Measurements from ENCODE around the gene MAMLD1. TPM values are rescaled to one million over a fixed set of nuclear protein-coding genes. Genes with fewer than 3 reads are reported as not detected.
A peak's percentile ranks its signal among the peaks of the same experiment; 100 is the strongest.

MAMLD1 gene
- total and polyA plus RNA-seq, 5 donors from 2014 or later, result 0.14 to 1.7 (median 0.45) TPM

DNA sequence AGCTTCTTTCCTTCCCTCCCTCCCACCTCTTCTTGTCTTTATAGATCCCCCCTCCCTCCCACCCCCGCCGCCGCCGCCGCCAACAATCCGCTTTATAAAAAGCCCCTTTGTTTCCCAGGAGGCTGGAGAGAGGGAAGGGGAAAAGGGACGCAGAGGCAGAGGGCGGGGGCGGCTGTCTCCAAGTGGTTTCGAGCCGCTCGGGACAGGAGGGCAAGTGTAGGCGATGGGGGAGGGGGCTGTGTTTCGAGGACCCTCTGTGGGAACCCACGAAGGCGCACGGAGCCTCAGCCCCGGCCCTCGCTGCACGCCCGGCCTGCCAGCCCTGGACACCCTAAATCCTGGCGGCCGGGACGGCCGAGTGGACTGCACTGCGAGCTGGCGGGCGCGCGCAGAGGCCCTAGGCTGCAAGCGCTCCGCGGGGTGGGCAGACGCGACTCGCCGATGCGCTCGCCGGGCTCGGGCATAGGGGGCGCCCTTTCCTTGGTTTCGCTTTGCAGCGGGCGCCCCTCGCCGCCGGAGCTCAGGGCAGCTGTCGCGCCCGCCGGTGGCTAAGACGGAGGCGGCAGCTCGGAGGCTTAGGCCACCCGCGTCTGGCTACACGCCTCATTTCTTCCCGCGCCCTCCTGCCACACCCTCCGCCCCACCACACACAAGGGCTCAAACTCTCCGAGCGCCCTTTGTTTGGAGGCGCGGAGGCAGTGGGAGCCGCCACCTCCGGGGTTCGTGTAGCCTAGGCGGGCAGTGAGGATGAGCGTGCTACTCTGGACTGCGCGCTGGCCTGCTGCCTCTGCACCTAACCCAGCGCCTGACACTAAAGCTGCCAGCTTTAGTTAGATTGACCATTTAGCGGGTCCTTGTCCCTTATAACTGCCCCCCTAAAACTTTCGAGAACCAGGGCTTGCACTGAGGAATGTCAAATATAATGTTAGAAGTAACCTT lies 2.2 kb downstream of the MAMLD1 start:
- peaks cover 36% of the 10 kb centered on the region for H3K4me1 ChIP-seq (ENCODE audit: control insufficient read depth, insufficient read depth, low read length, poor library complexity, severe bottlenecking)
- H3K36me3 Mint-ChIP-seq, result no peaks in the 10 kb centered on the region
- H3K27ac ChIP-seq (ENCODE audit: insufficient read depth, low read length, poor library complexity, severe bottlenecking), result no peak overlapping the region
- H3K4me3 Mint-ChIP-seq, result peak overlapping the region; percentile 85 to 91 (median 88)
- peaks cover 0 to 5% (median 0%) of the 10 kb centered on the region in 7 donors for H3K9me3 Mint-ChIP-seq
- H3K27ac Mint-ChIP-seq, result peak overlapping the region in 1 of 3 donors; percentile 38
- H3K4me1 Mint-ChIP-seq, result peaks cover 0 to 31% (median 2%) of the 10 kb centered on the region in 4 donors
- H3K36me3 ChIP-seq (ENCODE audit: control insufficient read depth, insufficient read depth, low read length), result no peaks in the 10 kb centered on the region
- H3K27me3 ChIP-seq (ENCODE audit: control insufficient read depth, insufficient read depth, low read length), result peaks cover 4% of the 10 kb centered on the region
- H3K27me3 Mint-ChIP-seq, result peaks cover 25% of the 10 kb centered on the region
- DNase-seq (peak in 2 of 3 donors; percentile 32 to 52), ATAC-seq (ENCODE audit: low read depth in 2 of 2) (peak in 1 of 2 donors; percentile 26)
- H3K4me3 ChIP-seq (ENCODE audit: low read depth, low read length), result peak overlapping the region; percentile 32
- H3K9me3 ChIP-seq (ENCODE audit: control insufficient read depth in 2 of 2, low read length in 2 of 2), result no peaks in the 10 kb centered on the region

DNA sequence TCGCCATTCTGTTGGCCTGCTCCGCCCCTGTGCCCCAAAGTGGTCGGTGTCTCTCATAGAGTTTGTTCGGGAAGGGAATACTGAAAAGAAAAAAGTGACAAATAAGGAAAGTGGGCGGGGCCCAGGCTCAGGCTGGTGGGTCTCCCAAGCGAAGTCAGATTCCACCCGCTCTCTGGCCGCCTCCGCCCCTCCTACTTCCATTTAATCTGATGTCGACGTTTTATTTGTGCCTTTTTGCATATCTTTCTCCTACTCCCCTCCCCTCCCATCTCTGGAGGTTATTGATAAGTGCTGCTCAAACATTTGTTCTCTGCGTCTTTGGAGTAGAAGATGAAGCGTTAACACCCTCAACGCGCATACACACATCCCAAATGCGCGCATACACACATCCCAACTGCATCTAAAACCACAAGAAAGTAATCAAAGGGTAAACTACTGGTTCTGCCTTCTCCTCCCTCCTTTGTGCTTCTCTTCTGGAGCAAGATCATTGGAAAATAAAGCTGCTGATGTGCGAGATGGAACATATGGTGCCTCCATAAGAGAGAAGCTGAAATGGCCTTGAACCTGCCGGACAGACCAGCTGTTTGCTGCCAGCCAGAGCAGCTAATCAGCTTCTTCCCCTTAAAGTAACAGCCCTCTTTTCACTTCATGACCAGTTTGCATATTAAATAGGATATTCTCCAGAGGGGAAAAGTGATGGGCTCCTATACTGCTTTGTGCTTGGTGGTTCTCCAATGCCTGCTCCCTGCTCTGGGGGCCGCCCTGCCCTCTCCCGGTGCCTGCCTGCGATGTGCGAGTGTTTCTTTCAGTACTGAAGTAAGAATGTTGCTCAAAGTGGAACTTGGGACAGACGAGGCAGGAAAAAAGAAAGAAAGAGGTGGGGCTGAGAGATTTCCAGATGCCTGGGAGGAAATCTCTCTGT lies 3.1 kb downstream of the MAMLD1 start:
- H3K4me1 Mint-ChIP-seq, result peaks cover 0 to 24% (median 0%) of the 10 kb centered on the region in 4 donors
- H3K27me3 Mint-ChIP-seq, result peaks cover 19% of the 10 kb centered on the region
- Histone ChIP-seq H3K4me3 (ENCODE audit: low read depth, low read length) (peak overlapping the region; percentile 32), H3K9me3 (ENCODE audit: control insufficient read depth in 2 of 2, low read length in 2 of 2) (no peaks in the 10 kb centered on the region), H3K4me1 (ENCODE audit: control insufficient read depth, insufficient read depth, low read length, poor library complexity, severe bottlenecking) (peaks cover 33% of the 10 kb centered on the region), H3K36me3 (ENCODE audit: control insufficient read depth, insufficient read depth, low read length) (no peaks in the 10 kb centered on the region), H3K27me3 (ENCODE audit: control insufficient read depth, insufficient read depth, low read length) (no peaks in the 10 kb centered on the region), H3K27ac (ENCODE audit: insufficient read depth, low read length, poor library complexity, severe bottlenecking) (no peak overlapping the region)
- ATAC-seq (ENCODE audit: low read depth in 2 of 2) (no peak), DNase-seq (no peak)
- peaks cover 0 to 5% (median 0%) of the 10 kb centered on the region in 7 donors for H3K9me3 Mint-ChIP-seq
- no peaks in the 10 kb centered on the region for H3K36me3 Mint-ChIP-seq
- H3K27ac Mint-ChIP-seq, result peak overlapping the region in 1 of 3 donors; percentile 38
- H3K4me3 Mint-ChIP-seq, result peak overlapping the region; percentile 85 to 91 (median 88)

DNA sequence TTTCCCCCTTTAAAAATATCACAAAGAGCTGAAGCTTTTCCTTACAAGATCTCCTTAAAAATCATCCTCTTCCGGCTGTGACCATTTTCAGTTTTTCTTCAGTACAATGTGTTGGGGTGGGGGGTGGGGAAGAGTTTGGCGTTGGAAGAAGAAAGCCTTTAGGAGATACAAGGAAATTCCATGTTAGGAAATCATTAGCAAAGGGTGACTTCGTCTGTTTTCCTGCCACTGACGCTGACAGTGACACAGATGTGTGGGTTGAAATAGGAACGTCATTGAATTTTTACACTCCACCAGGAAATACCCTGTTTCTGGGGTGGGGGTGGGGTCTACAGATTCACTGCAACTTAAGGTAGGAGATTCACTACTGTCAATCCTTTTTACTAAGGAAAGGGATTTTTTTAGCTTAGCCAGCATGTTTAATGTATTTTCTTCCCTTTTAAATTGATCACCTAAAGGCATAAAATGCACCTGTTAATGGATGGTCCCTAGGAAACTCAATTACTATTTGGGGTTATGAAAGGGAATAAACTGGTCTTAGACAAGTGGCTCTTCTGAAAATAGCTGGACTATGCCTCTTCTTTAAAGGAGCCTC lies 3.9 kb downstream of the MAMLD1 start:
- H3K9me3 Mint-ChIP-seq, result peaks cover 0 to 5% (median 0%) of the 10 kb centered on the region in 7 donors
- H3K27me3 Mint-ChIP-seq, result peaks cover 22% of the 10 kb centered on the region
- peak overlapping the region in 3 of 4 donors; percentile 48 to 85 (median 75) for H3K4me3 Mint-ChIP-seq
- H3K36me3 Mint-ChIP-seq, result no peaks in the 10 kb centered on the region
- H3K4me1 Mint-ChIP-seq, result peaks cover 0 to 24% (median 0%) of the 10 kb centered on the region in 4 donors
- Histone ChIP-seq H3K36me3 (ENCODE audit: control insufficient read depth, insufficient read depth, low read length) (no peaks in the 10 kb centered on the region), H3K27ac (ENCODE audit: insufficient read depth, low read length, poor library complexity, severe bottlenecking) (no peak overlapping the region), H3K4me3 (ENCODE audit: low read depth, low read length) (no peak overlapping the region), H3K27me3 (ENCODE audit: control insufficient read depth, insufficient read depth, low read length) (no peaks in the 10 kb centered on the region), H3K4me1 (ENCODE audit: control insufficient read depth, insufficient read depth, low read length, poor library complexity, severe bottlenecking) (peaks cover 25% of the 10 kb centered on the region), H3K9me3 (ENCODE audit: control insufficient read depth in 2 of 2, low read length in 2 of 2) (no peaks in the 10 kb centered on the region)
- ATAC-seq (ENCODE audit: low read depth in 2 of 2) (no peak), DNase-seq (no peak)
- H3K27ac Mint-ChIP-seq, result no peak overlapping the region

DNA sequence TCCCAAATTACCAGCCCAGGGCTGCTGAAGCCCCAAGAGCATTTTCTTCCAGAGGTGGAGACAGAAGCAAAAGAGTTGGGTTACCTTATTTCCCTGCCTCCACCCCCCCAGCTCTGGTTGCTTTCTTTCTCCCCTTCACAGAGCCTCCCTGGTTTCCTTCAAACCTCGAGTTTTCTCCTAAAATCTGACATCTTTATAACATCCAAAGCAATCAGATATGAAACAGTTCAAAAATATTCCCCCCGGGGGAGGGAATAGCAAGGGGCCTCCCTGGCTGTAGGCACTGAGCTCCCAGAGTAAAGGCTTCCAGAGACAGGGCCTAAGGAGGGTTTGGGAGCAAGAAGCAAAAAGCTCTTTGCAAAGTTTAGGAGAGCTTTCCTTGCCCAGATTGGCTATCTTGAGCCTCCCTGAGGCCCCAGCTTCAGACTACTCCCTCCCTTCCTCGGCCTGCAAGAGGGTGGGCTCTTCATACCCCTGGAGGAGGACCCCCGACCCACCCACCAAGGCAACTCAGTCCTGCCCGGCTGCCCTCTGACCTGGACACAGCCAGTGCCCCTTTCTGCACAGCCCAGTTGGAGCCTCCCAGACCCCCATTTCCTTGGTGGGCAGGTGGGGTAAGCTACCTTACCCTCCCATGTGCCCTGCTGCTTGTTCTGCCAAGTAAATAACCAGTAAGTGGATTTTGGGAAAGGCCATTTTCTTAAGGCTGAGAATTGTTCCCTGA lies 7.6 kb downstream of the MAMLD1 start:
- Mint-ChIP-seq H3K9me3 (peaks cover 0 to 6% (median 0%) of the 10 kb centered on the region in 7 donors), H3K36me3 (no peaks in the 10 kb centered on the region), H3K4me3 (no peak overlapping the region), H3K27me3 (peaks cover 22% of the 10 kb centered on the region), H3K4me1 (peaks cover 0 to 13% (median 0%) of the 10 kb centered on the region in 4 donors), H3K27ac (no peak overlapping the region)
- no peaks in the 10 kb centered on the region for H3K9me3 ChIP-seq (ENCODE audit: control insufficient read depth in 2 of 2, low read length in 2 of 2)
- no peak overlapping the region for H3K27ac ChIP-seq (ENCODE audit: insufficient read depth, low read length, poor library complexity, severe bottlenecking)
- H3K4me1 ChIP-seq (ENCODE audit: control insufficient read depth, insufficient read depth, low read length, poor library complexity, severe bottlenecking), result peaks cover 9% of the 10 kb centered on the region
- ATAC-seq (ENCODE audit: low read depth in 2 of 2) (no peak), DNase-seq (no peak)
- no peaks in the 10 kb centered on the region for H3K27me3 ChIP-seq (ENCODE audit: control insufficient read depth, insufficient read depth, low read length)
- H3K4me3 ChIP-seq (ENCODE audit: low read depth, low read length), result no peak overlapping the region
- H3K36me3 ChIP-seq (ENCODE audit: control insufficient read depth, insufficient read depth, low read length), result no peaks in the 10 kb centered on the region

DNA sequence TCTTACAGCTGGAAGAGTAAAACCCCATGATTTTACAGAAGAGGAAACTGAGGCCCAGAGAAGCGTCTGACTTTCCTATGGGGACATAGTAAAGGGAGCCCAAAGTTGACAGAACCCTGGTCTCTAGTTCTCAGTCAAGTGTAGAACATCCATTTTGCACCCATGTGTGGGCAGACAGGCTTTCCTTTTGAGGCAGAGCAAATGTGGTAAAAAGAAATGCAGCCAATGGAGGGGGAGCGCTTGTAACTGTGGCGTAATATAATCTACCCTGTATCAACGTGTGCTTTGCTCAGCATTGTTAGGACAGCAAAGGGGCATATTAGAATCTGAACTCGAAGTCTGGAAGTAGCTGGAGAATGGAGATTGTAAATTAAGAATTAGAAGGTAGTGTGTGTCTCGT lies 8.8 kb downstream of the MAMLD1 start:
- Mint-ChIP-seq H3K4me3 (no peak overlapping the region), H3K27me3 (peaks cover 13% of the 10 kb centered on the region)
- no peak for ATAC-seq (ENCODE audit: low read depth in 2 of 2)

DNA sequence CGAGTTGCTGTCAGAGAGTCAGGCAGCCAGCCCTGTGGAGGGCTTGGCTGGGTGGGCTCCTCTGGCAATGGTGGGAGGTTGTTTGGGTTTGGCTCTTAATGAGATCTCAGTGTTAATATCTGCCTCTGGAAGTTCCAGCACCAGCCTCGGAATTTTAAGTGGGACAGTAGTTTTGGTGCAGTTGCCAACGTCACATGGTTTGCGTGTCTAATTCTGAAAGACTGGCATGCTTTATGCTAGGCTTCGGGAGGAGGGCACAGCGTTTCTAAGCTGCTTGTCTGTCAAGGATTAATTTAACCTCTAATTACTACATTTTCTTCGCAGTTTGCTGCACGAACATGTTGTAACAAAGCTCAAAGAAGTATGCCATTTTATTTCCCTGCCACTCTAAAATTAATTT lies 9.2 kb downstream of the MAMLD1 start:
- Histone ChIP-seq H3K4me1 (ENCODE audit: control insufficient read depth, insufficient read depth, low read length, poor library complexity, severe bottlenecking) (no peaks in the 10 kb centered on the region), H3K4me3 (ENCODE audit: low read depth, low read length) (no peak overlapping the region), H3K27ac (ENCODE audit: insufficient read depth, low read length, poor library complexity, severe bottlenecking) (no peak overlapping the region), H3K9me3 (ENCODE audit: control insufficient read depth in 2 of 2, low read length in 2 of 2) (no peaks in the 10 kb centered on the region), H3K36me3 (ENCODE audit: control insufficient read depth, insufficient read depth, low read length) (no peaks in the 10 kb centered on the region), H3K27me3 (ENCODE audit: control insufficient read depth, insufficient read depth, low read length) (no peaks in the 10 kb centered on the region)
- H3K4me1 Mint-ChIP-seq, result no peaks in the 10 kb centered on the region
- no peak overlapping the region for H3K27ac Mint-ChIP-seq
- H3K9me3 Mint-ChIP-seq, result peaks cover 0 to 4% (median 0%) of the 10 kb centered on the region in 7 donors
- DNase-seq (no peak), ATAC-seq (ENCODE audit: low read depth in 2 of 2) (no peak)
- peak overlapping the region in 1 of 4 donors; percentile 7 for H3K4me3 Mint-ChIP-seq
- H3K27me3 Mint-ChIP-seq, result peaks cover 11% of the 10 kb centered on the region
- no peaks in the 10 kb centered on the region for H3K36me3 Mint-ChIP-seq

More for the DNA sequence above, 8.8 kb downstream of the MAMLD1 start:
- no peak overlapping the region for H3K4me3 ChIP-seq (ENCODE audit: low read depth, low read length)
- H3K36me3 Mint-ChIP-seq, result no peaks in the 10 kb centered on the region
- no peaks in the 10 kb centered on the region for H3K4me1 ChIP-seq (ENCODE audit: control insufficient read depth, insufficient read depth, low read length, poor library complexity, severe bottlenecking)
- peaks cover 0 to 1% (median 0%) of the 10 kb centered on the region in 4 donors for H3K4me1 Mint-ChIP-seq
- H3K36me3 ChIP-seq (ENCODE audit: control insufficient read depth, insufficient read depth, low read length), result no peaks in the 10 kb centered on the region
- H3K9me3 Mint-ChIP-seq, result peaks cover 0 to 5% (median 0%) of the 10 kb centered on the region in 7 donors
- H3K9me3 ChIP-seq (ENCODE audit: control insufficient read depth in 2 of 2, low read length in 2 of 2), result no peaks in the 10 kb centered on the region
- no peaks in the 10 kb centered on the region for H3K27me3 ChIP-seq (ENCODE audit: control insufficient read depth, insufficient read depth, low read length)
- H3K27ac Mint-ChIP-seq, result no peak overlapping the region
- no peak for DNase-seq
- H3K27ac ChIP-seq (ENCODE audit: insufficient read depth, low read length, poor library complexity, severe bottlenecking), result no peak overlapping the region

DNA sequence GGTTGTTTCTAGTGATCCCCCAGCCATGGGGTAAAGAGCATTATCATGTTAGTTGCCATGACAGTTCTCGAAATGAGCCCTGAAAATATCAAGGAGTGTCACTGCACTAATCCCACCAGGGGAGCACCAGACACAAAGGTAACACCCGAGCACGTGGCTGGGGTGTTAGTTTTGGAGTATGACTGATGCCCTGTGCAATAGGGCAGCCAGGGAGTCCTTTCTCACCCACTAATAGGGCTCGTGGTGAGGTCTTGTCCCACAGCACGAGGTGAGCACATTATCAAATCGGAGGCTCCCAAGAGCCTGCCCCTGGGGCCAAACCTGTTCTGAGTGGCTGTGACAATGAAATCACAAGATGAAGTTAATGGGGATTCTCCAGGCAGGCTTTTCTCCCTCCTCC lies 9.6 kb downstream of the MAMLD1 start:
- Mint-ChIP-seq H3K4me3 (no peak overlapping the region), H3K36me3 (no peaks in the 10 kb centered on the region), H3K4me1 (no peaks in the 10 kb centered on the region), H3K9me3 (peaks cover 0 to 4% (median 0%) of the 10 kb centered on the region in 7 donors), H3K27me3 (peaks cover 11% of the 10 kb centered on the region), H3K27ac (no peak overlapping the region)
- no peaks in the 10 kb centered on the region for H3K27me3 ChIP-seq (ENCODE audit: control insufficient read depth, insufficient read depth, low read length)
- H3K9me3 ChIP-seq (ENCODE audit: control insufficient read depth in 2 of 2, low read length in 2 of 2), result no peaks in the 10 kb centered on the region
- no peak for ATAC-seq (ENCODE audit: low read depth in 2 of 2)
- no peak overlapping the region for H3K4me3 ChIP-seq (ENCODE audit: low read depth, low read length)
- H3K36me3 ChIP-seq (ENCODE audit: control insufficient read depth, insufficient read depth, low read length), result no peaks in the 10 kb centered on the region
- H3K4me1 ChIP-seq (ENCODE audit: control insufficient read depth, insufficient read depth, low read length, poor library complexity, severe bottlenecking), result no peaks in the 10 kb centered on the region
- DNase-seq, result no peak
- no peak overlapping the region for H3K27ac ChIP-seq (ENCODE audit: insufficient read depth, low read length, poor library complexity, severe bottlenecking)
